Fibroblast of lung (primary cell): ENCODE measurements around the gene ABCA13. TPM values are rescaled to one million over a fixed set of nuclear protein-coding genes. Genes with fewer than 3 reads are reported as not detected.
A peak's percentile ranks its signal among the peaks of the same experiment; 100 is the strongest.

Experiments used
- DNase-seq, 2 donors: peaks; one replicate each; pipeline versions ENCODE4 v3.0.0 to v3.0.0-alpha.2; 2010; ENCODE audit warnings: low read depth in 2 of 2
- H2AFZ ChIP-seq: 2 replicates; pipeline ENCODE4 v1.5.1; 2012; ENCODE audit warnings: low read length, control low read depth, inconsistent platforms
- H3K27ac ChIP-seq: 2 replicates; pipeline ENCODE4 v1.5.1; 2011; ENCODE audit warnings: low read length, control low read depth; ENCODE audit not compliant: insufficient read depth
- H3K27me3 ChIP-seq: 2 replicates; pipeline ENCODE4 v1.5.1; 2011; ENCODE audit warnings: mild to moderate bottlenecking, low read length; ENCODE audit not compliant: control insufficient read depth, insufficient read depth
- H3K36me3 ChIP-seq: 2 replicates; pipeline ENCODE4 v1.5.1; 2011; ENCODE audit warnings: low read length; ENCODE audit not compliant: control insufficient read depth, insufficient read depth
- H3K4me1 ChIP-seq: 2 replicates; pipeline ENCODE4 v1.5.1; 2011; ENCODE audit warnings: low read length; ENCODE audit not compliant: control insufficient read depth, insufficient read depth; ENCODE audit errors: extremely low read depth
- H3K4me2 ChIP-seq: 2 replicates; pipeline ENCODE4 v1.5.1; 2011; ENCODE audit warnings: low read length, control low read depth; ENCODE audit not compliant: insufficient read depth; ENCODE audit errors: extremely low read depth
- H3K4me3 ChIP-seq, 4 experiments: fragments of 200-600 bp in 1 of 4; sonication (generic) in 1 of 4; replicated peaks in 1 of 4; 2 replicates each; pipeline ENCODE4 v1.5.1; 2011 to 2016; ENCODE audit warnings: low read length in 4 of 4, low read depth in 3 of 4, mild to moderate bottlenecking in 3 of 4, control low read depth in 2 of 4, inconsistent platforms in 1 of 4, mixed read lengths in 1 of 4; ENCODE audit not compliant: insufficient read depth in 1 of 4; ENCODE audit errors: control extremely low read depth in 1 of 4
- H3K79me2 ChIP-seq: 2 replicates; pipeline ENCODE4 v1.5.1; 2012; ENCODE audit warnings: mild to moderate bottlenecking, low read length, inconsistent platforms; ENCODE audit not compliant: control insufficient read depth, insufficient read depth
- H3K9ac ChIP-seq: 2 replicates; pipeline ENCODE4 v1.5.1; 2011; ENCODE audit warnings: mild to moderate bottlenecking, low read length, control low read depth; ENCODE audit not compliant: insufficient read depth
- H3K9me3 ChIP-seq: 2 replicates; pipeline ENCODE4 v1.5.1; 2012; ENCODE audit warnings: low read depth, low read length; ENCODE audit not compliant: control insufficient read depth, insufficient read depth
- H4K20me1 ChIP-seq: 2 replicates; pipeline ENCODE4 v1.5.1; 2011; ENCODE audit warnings: low read length; ENCODE audit not compliant: control insufficient read depth, insufficient read depth; ENCODE audit errors: extremely low read depth
- CTCF ChIP-seq, 2 donors: IDR thresholded peaks in 1 of 2; conservative IDR thresholded peaks in 1 of 2; 1 replicate in 1 of 2; 2 replicates in 1 of 2; pipeline ENCODE4 v1.5.1; 2011 to 2012; ENCODE audit warnings: low read length in 2 of 2, control low read depth in 1 of 2, inconsistent platforms in 1 of 2, low read depth in 1 of 2, mild to moderate bottlenecking in 1 of 2
- EZH2 ChIP-seq: IDR thresholded peaks from 2 replicates; pipeline ENCODE4 v1.5.1; 2012; ENCODE audit warnings: low read length, control low read depth, mild to moderate bottlenecking; ENCODE audit errors: missing control alignments
- polyA plus RNA-seq, 2 donors: library from polyadenylated mRNA; depleted of rRNA in 1 of 2; stranded (reverse) in 1 of 2; unstranded in 1 of 2; fragments of >200 nt; gene quantifications; 2 replicates each; pipeline ENCODE4 v1.2.1, GENCODE V29; 2011 to 2012; ENCODE audit warnings: missing spikeins in 1 of 2
- total RNA-seq: library from RNA; depleted of rRNA; stranded (reverse); fragments of >200 nt; gene quantifications from 2 replicates; pipeline ENCODE4 v1.2.1, GENCODE V29; 2014

Gene ABCA13
- total and polyA plus RNA-seq, 2 donors (not counting 1 experiment from before 2014, with no cell fraction given), result 0.08 to 10.9 TPM

GRCh38 chr7:48438206-48438605, 266.9 kb downstream of the ABCA13 start:
- Histone ChIP-seq H3K36me3 (no peaks in the 10 kb centered on the region), H3K4me3 (no peak overlapping the region), H4K20me1 (no peaks in the 10 kb centered on the region), H3K4me1 (no peaks in the 10 kb centered on the region), H3K9me3 (no peaks in the 10 kb centered on the region), H3K27ac (no peak overlapping the region), H3K9ac (no peak overlapping the region), H3K79me2 (no peaks in the 10 kb centered on the region), H3K4me2 (no peak overlapping the region), H2AFZ (no peak overlapping the region), H3K27me3 (no peaks in the 10 kb centered on the region)
- no peak for TF ChIP-seq EZH2
- no peak for TF ChIP-seq CTCF (conservative IDR thresholded peaks at IDR 0.05 in 1 of 2, IDR thresholded peaks at IDR 0.05 in 1 of 2; ENCODE audit: low read depth in 1 of 2, low read length in 2 of 2)
- peak in 1 of 2 donors; percentile 4 for DNase-seq

- Histone ChIP-seq H3K4me1 (no peaks in the 10 kb centered on the region), H3K4me3 (no peak overlapping the region), H2AFZ (no peak overlapping the region), H3K4me2 (no peak overlapping the region), H3K27me3 (no peaks in the 10 kb centered on the region), H3K27ac (no peak overlapping the region), H3K36me3 (no peaks in the 10 kb centered on the region), H4K20me1 (no peaks in the 10 kb centered on the region), H3K79me2 (no peaks in the 10 kb centered on the region), H3K9me3 (no peaks in the 10 kb centered on the region), H3K9ac (no peak overlapping the region)
- no peak for DNase-seq
- TF ChIP-seq EZH2 (no peak), CTCF (conservative IDR thresholded peaks at IDR 0.05 in 1 of 2, IDR thresholded peaks at IDR 0.05 in 1 of 2; ENCODE audit: low read depth in 1 of 2, low read length in 2 of 2) (no peak)
These were observed 270.7 kb downstream of the ABCA13 start for GRCh38 chr7:48441848-48442492.

- H3K27ac ChIP-seq, result no peak overlapping the region
- no peaks in the 10 kb centered on the region for H3K4me1 ChIP-seq
- no peak overlapping the region for H3K4me2 ChIP-seq
- H3K79me2 ChIP-seq, result no peaks in the 10 kb centered on the region
- H3K36me3 ChIP-seq, result no peaks in the 10 kb centered on the region
- no peaks in the 10 kb centered on the region for H4K20me1 ChIP-seq
- no peak overlapping the region for H2AFZ ChIP-seq
- no peak for TF ChIP-seq CTCF (conservative IDR thresholded peaks at IDR 0.05 in 1 of 2, IDR thresholded peaks at IDR 0.05 in 1 of 2; ENCODE audit: low read depth in 1 of 2, low read length in 2 of 2)
- TF ChIP-seq EZH2, result no peak
- no peak overlapping the region for H3K9ac ChIP-seq
- no peak for DNase-seq
- no peaks in the 10 kb centered on the region for H3K9me3 ChIP-seq
- H3K4me3 ChIP-seq, result no peak overlapping the region
- H3K27me3 ChIP-seq, result no peaks in the 10 kb centered on the region
These were observed 271.8 kb downstream of the ABCA13 start for GRCh38 chr7:48443051-48443450.
